Measurements from ENCODE around the gene MAGEF1. TPM values are rescaled to one million over a fixed set of nuclear protein-coding genes. Genes with fewer than 3 reads are reported as not detected.

Gene MAGEF1
- total RNA-seq, 1 experiment from 2014 or later, result 31.9 TPM

- H3K4me1 ChIP-seq (ENCODE audit: insufficient read depth, low read length), result peaks cover 6% of the 10 kb centered on the region; the same call in 1 of the 2 replicates
- no peak overlapping the region for H2BK15ac ChIP-seq (ENCODE audit: low read depth, low read length)
- no peak overlapping the region for H3T11ph ChIP-seq (ENCODE audit: low read length)
- H3K4ac ChIP-seq (ENCODE audit: low read depth, low read length), result no peak overlapping the region
- H3K4me3 Mint-ChIP-seq, result no peak overlapping the region
- H4K91ac ChIP-seq (ENCODE audit: insufficient read length, low read depth, low read length), result no peak overlapping the region
- peaks cover 5% of the 10 kb centered on the region for H3K79me2 ChIP-seq (ENCODE audit: insufficient read depth, low read length)
- H2BK12ac ChIP-seq (ENCODE audit: insufficient read length, low read depth, low read length), result no peak overlapping the region
- no peak overlapping the region for H2BK5ac ChIP-seq (ENCODE audit: insufficient read length, low read length)
- no peak overlapping the region for H3K27ac ChIP-seq (ENCODE audit: insufficient read length, low read depth, low read length)
- H3K23me2 ChIP-seq (ENCODE audit: insufficient read length, low read depth, low read length, poor library complexity, severe bottlenecking), result peaks cover 12% of the 10 kb centered on the region
- no peak overlapping the region for H2AFZ ChIP-seq (ENCODE audit: low read length)
- H2BK20ac ChIP-seq (ENCODE audit: low read depth, low read length, poor library complexity, severe bottlenecking), result no peak overlapping the region
- H3K27me3 Mint-ChIP-seq (ENCODE audit: low read depth), result no peaks in the 10 kb centered on the region; the same call in 1 of the 2 replicates
- no peak overlapping the region for H2AK5ac ChIP-seq (ENCODE audit: insufficient read length, low read length)
- H3K36me3 Mint-ChIP-seq (ENCODE audit: insufficient read depth in 1 of 3, low read depth in 3 of 3), result peaks cover 17 to 20% (median 19%) of the 10 kb centered on the region in 3 experiments
- H4K20me1 ChIP-seq (ENCODE audit: control insufficient read depth, insufficient read depth, insufficient read length), result no peaks in the 10 kb centered on the region
- H4K8ac ChIP-seq (replicated peaks; ENCODE audit: insufficient read length, low read depth, low read length), result no peak overlapping the region
- TF ChIP-seq CTCF (conservative IDR thresholded peaks at IDR 0.05), result no peak
- WGBS (ENCODE audit: extremely low coverage, insufficient read length, low lambda C conversion rate), result no CpG with 5 or more reads among the region's 2 CpGs
- H3K9ac ChIP-seq (ENCODE audit: extremely low read depth, insufficient read length, low read length), result no peak overlapping the region
- H3K9me3 Mint-ChIP-seq, result no peaks in the 10 kb centered on the region
- H4K5ac ChIP-seq (ENCODE audit: insufficient read length, low read depth, low read length), result no peak overlapping the region
- no peaks in the 10 kb centered on the region for H3K27me3 ChIP-seq (ENCODE audit: insufficient read depth, low read length)
- H3K79me1 ChIP-seq (ENCODE audit: insufficient read depth, low read depth, low read length, poor library complexity, severe bottlenecking), result no peaks in the 10 kb centered on the region
- no peak overlapping the region for H3K4me2 ChIP-seq (ENCODE audit: insufficient read depth, insufficient read length, low read length)
- no peak overlapping the region for H2BK120ac ChIP-seq (ENCODE audit: low read depth, low read length, poor library complexity, severe bottlenecking)
- no peak overlapping the region for H3K14ac ChIP-seq (ENCODE audit: insufficient read depth, low read length)
- DNase-seq, result no peak
- H3K56ac ChIP-seq (ENCODE audit: insufficient read length, low read depth, low read length), result no peak overlapping the region
- no peak overlapping the region for H3K27ac Mint-ChIP-seq
- H3K9me3 ChIP-seq (ENCODE audit: control insufficient read depth, low read depth, low read length), result no peaks in the 10 kb centered on the region
- peaks cover 37 to 53% of the 10 kb centered on the region in 2 experiments for H3K4me1 Mint-ChIP-seq
- H3K23ac ChIP-seq (ENCODE audit: insufficient read length, low read depth, low read length), result no peak overlapping the region
- H3K18ac ChIP-seq (ENCODE audit: insufficient read length, low read depth, low read length), result no peak overlapping the region
Measured at GRCh38 chr3:184713521-184713920, 1.7 kb upstream of the MAGEF1 start.
